Stimulated activated naive CD8-positive, alpha-beta T cell treated with anti-CD3 and anti-CD28 coated beads, Interleukin-15, Interleukin-2, amounts not matched to agents 100 ng/mL and 50 ng/mL, for 24 hours (primary cell): ENCODE data around the gene ZNF565.
"Not testable (repeated sequence)": the region's sequence is repeated elsewhere in the genome, so short reads cannot be mapped to it uniquely, and the experiment has no call there.

Experiments
- H3K27ac Mint-ChIP-seq: one replicate; pipeline ENCODE4 v1.8.0; 2021; ENCODE audit warnings: mild to moderate bottlenecking, mixed read lengths
- H3K27me3 Mint-ChIP-seq: one replicate; pipeline ENCODE4 v1.8.0; 2021; ENCODE audit warnings: mixed read lengths
- H3K36me3 Mint-ChIP-seq: one replicate; pipeline ENCODE4 v1.8.0; 2021; ENCODE audit warnings: low read depth, mixed read lengths
- H3K4me1 Mint-ChIP-seq: one replicate; pipeline ENCODE4 v1.8.0; 2021; ENCODE audit warnings: low read depth, mixed read lengths
- H3K4me3 Mint-ChIP-seq: one replicate; pipeline ENCODE4 v1.8.0; 2021; ENCODE audit warnings: mild to moderate bottlenecking, mixed read lengths
- H3K9me3 Mint-ChIP-seq: one replicate; pipeline ENCODE4 v1.8.0; 2021; ENCODE audit warnings: mixed read lengths

ZNF565 gene

GRCh38 chr19:36236304-36236945 is 22.0 kb upstream of the ZNF565 start:
- Mint-ChIP-seq H3K4me3 (no peak overlapping the region), H3K9me3 (peaks cover 56% of the 10 kb centered on the region), H3K36me3 (peaks cover 89% of the 10 kb centered on the region), H3K4me1 (no peaks in the 10 kb centered on the region), H3K27me3 (no peaks in the 10 kb centered on the region), H3K27ac (no peak overlapping the region)

GRCh38 chr19:36233626-36234025 is 19.2 kb upstream of the ZNF565 start:
- Mint-ChIP-seq H3K36me3 (peaks cover 100% of the 10 kb centered on the region), H3K9me3 (peaks cover 54% of the 10 kb centered on the region)
- H3K27me3 Mint-ChIP-seq, H3K4me1 Mint-ChIP-seq, H3K27ac Mint-ChIP-seq, H3K4me3 Mint-ChIP-seq: not testable (repeated sequence)

- Mint-ChIP-seq H3K4me3 (no peak overlapping the region), H3K36me3 (peaks cover 83% of the 10 kb centered on the region), H3K9me3 (peaks cover 26% of the 10 kb centered on the region), H3K27ac (peak overlapping the region; percentile 84), H3K27me3 (no peaks in the 10 kb centered on the region), H3K4me1 (peaks cover 44% of the 10 kb centered on the region)
Observed at GRCh38 chr19:36225219-36225892, 10.9 kb upstream of the ZNF565 start.

GRCh38 chr19:36222503-36222902 is 8.0 kb upstream of the ZNF565 start:
- Mint-ChIP-seq H3K4me1 (peaks cover 58% of the 10 kb centered on the region), H3K9me3 (peaks cover 11% of the 10 kb centered on the region), H3K27me3 (no peaks in the 10 kb centered on the region), H3K4me3 (no peak overlapping the region), H3K36me3 (peaks cover 74% of the 10 kb centered on the region), H3K27ac (no peak overlapping the region)

- Mint-ChIP-seq H3K27me3 (no peaks in the 10 kb centered on the region), H3K36me3 (peaks cover 73% of the 10 kb centered on the region), H3K9me3 (peaks cover 10% of the 10 kb centered on the region), H3K4me1 (peaks cover 66% of the 10 kb centered on the region), H3K27ac (no peak overlapping the region), H3K4me3 (no peak overlapping the region)
Observed at GRCh38 chr19:36221474-36221873, 7.0 kb upstream of the ZNF565 start.

GRCh38 chr19:36215276-36216123 is 1.0 kb upstream of the ZNF565 start:
- H3K9me3 Mint-ChIP-seq, result no peaks in the 10 kb centered on the region
- no peak overlapping the region for H3K27ac Mint-ChIP-seq
- no peak overlapping the region for H3K4me3 Mint-ChIP-seq
- no peaks in the 10 kb centered on the region for H3K27me3 Mint-ChIP-seq
- peaks cover 23% of the 10 kb centered on the region for H3K36me3 Mint-ChIP-seq
- H3K4me1 Mint-ChIP-seq, result peaks cover 29% of the 10 kb centered on the region

- H3K36me3 Mint-ChIP-seq, result peaks cover 8% of the 10 kb centered on the region
- no peak overlapping the region for H3K27ac Mint-ChIP-seq
- H3K4me1 Mint-ChIP-seq, result peaks cover 16% of the 10 kb centered on the region
- no peaks in the 10 kb centered on the region for H3K27me3 Mint-ChIP-seq
- H3K9me3 Mint-ChIP-seq, result no peaks in the 10 kb centered on the region
- peak overlapping the region; percentile 32 for H3K4me3 Mint-ChIP-seq
Observed at GRCh38 chr19:36212895-36213294, 1.6 kb downstream of the ZNF565 start.

GRCh38 chr19:36210497-36210896 is 4.0 kb downstream of the ZNF565 start:
- H3K27ac Mint-ChIP-seq, result no peak overlapping the region
- no peaks in the 10 kb centered on the region for H3K9me3 Mint-ChIP-seq
- no peaks in the 10 kb centered on the region for H3K27me3 Mint-ChIP-seq
- H3K4me1 Mint-ChIP-seq, result peaks cover 4% of the 10 kb centered on the region
- H3K4me3 Mint-ChIP-seq, result no peak overlapping the region
- H3K36me3 Mint-ChIP-seq, result peaks cover 2% of the 10 kb centered on the region

- Mint-ChIP-seq H3K27me3 (no peaks in the 10 kb centered on the region), H3K36me3 (peaks cover 4% of the 10 kb centered on the region)
Observed at GRCh38 chr19:36209372-36209771, 5.1 kb downstream of the ZNF565 start.

GRCh38 chr19:36207605-36208252 is 6.7 kb downstream of the ZNF565 start:
- no peak overlapping the region for H3K4me3 Mint-ChIP-seq
- no peaks in the 10 kb centered on the region for H3K9me3 Mint-ChIP-seq
- H3K27me3 Mint-ChIP-seq, result no peaks in the 10 kb centered on the region
- peaks cover 4% of the 10 kb centered on the region for H3K4me1 Mint-ChIP-seq
- H3K27ac Mint-ChIP-seq, result no peak overlapping the region
- H3K36me3 Mint-ChIP-seq, result peaks cover 4% of the 10 kb centered on the region

More at GRCh38 chr19:36209372-36209771, 5.1 kb downstream of the ZNF565 start:
- H3K4me1 Mint-ChIP-seq, result peaks cover 4% of the 10 kb centered on the region
- H3K4me3 Mint-ChIP-seq, result no peak overlapping the region
- H3K9me3 Mint-ChIP-seq, result no peaks in the 10 kb centered on the region
- no peak overlapping the region for H3K27ac Mint-ChIP-seq

- no peaks in the 10 kb centered on the region for H3K27me3 Mint-ChIP-seq
- peaks cover 4% of the 10 kb centered on the region for H3K36me3 Mint-ChIP-seq
- peaks cover 4% of the 10 kb centered on the region for H3K4me1 Mint-ChIP-seq
- no peaks in the 10 kb centered on the region for H3K9me3 Mint-ChIP-seq
- no peak overlapping the region for H3K27ac Mint-ChIP-seq
- H3K4me3 Mint-ChIP-seq, result no peak overlapping the region
Observed at GRCh38 chr19:36203293-36203692, 11.2 kb downstream of the ZNF565 start.

- H3K27me3 Mint-ChIP-seq, result no peaks in the 10 kb centered on the region
- peaks cover 4% of the 10 kb centered on the region for H3K36me3 Mint-ChIP-seq
- no peaks in the 10 kb centered on the region for H3K4me1 Mint-ChIP-seq
- no peaks in the 10 kb centered on the region for H3K9me3 Mint-ChIP-seq
- no peak overlapping the region for H3K27ac Mint-ChIP-seq
- H3K4me3 Mint-ChIP-seq, result no peak overlapping the region
Observed at GRCh38 chr19:36201684-36202083, 12.8 kb downstream of the ZNF565 start.

GRCh38 chr19:36198119-36198518 is 16.3 kb downstream of the ZNF565 start:
- H3K4me3 Mint-ChIP-seq, result no peak overlapping the region
- no peaks in the 10 kb centered on the region for H3K4me1 Mint-ChIP-seq

GRCh38 chr19:36196249-36196648 is 18.2 kb downstream of the ZNF565 start:
- Mint-ChIP-seq H3K36me3 (peaks cover 20% of the 10 kb centered on the region), H3K27ac (no peak overlapping the region), H3K27me3 (no peaks in the 10 kb centered on the region), H3K9me3 (no peaks in the 10 kb centered on the region), H3K4me3 (no peak overlapping the region), H3K4me1 (no peaks in the 10 kb centered on the region)

More at GRCh38 chr19:36198119-36198518, 16.3 kb downstream of the ZNF565 start:
- Mint-ChIP-seq H3K27me3 (no peaks in the 10 kb centered on the region), H3K36me3 (peaks cover 14% of the 10 kb centered on the region), H3K27ac (no peak overlapping the region), H3K9me3 (no peaks in the 10 kb centered on the region)

- H3K36me3 Mint-ChIP-seq, result peaks cover 20% of the 10 kb centered on the region
- not testable (repeated sequence) for H3K9me3 Mint-ChIP-seq, H3K27me3 Mint-ChIP-seq, H3K4me3 Mint-ChIP-seq, H3K4me1 Mint-ChIP-seq, H3K27ac Mint-ChIP-seq
Observed at GRCh38 chr19:36186722-36187121, 27.7 kb downstream of the ZNF565 start.
